ENCODE data around the gene C1S. TPM values are rescaled to one million over a fixed set of nuclear protein-coding genes. Genes with fewer than 3 reads are reported as not detected.

C1S gene
- total and polyA plus RNA-seq, 2 donors (not counting 3 experiments of a cell fraction or from before 2014, with no cell fraction given), result 0.32 to 0.38 TPM

GRCh38 chr12:7114851-7115250, 54.3 kb downstream of the C1S start:
- intact Hi-C loops (cut with micrococcal nuclease) (no loop called here), dilution Hi-C loops (cut with MboI; ENCODE audit: extremely low pct_ligation_motif_present, low sequenced_read_pairs) (no loop called here)
- no peaks in the 10 kb centered on the region for H3K9me3 ChIP-seq (replicated peaks; ENCODE audit: control insufficient read depth, insufficient read depth, low read length)
- no peaks in the 10 kb centered on the region for H3K4me1 ChIP-seq (ENCODE audit: control insufficient read depth, extremely low read depth, insufficient read depth, low read length)
- no peak overlapping the region for H3K4me2 ChIP-seq (ENCODE audit: insufficient read depth, low read length)
- no TSS peak for BruUV-seq (replicated peaks)
- H3K27me3 ChIP-seq (ENCODE audit: control insufficient read depth in 2 of 2, insufficient read depth in 2 of 2, low read length in 2 of 2), result no peaks in the 10 kb centered on the region
- H3K4me3 ChIP-seq (replicated peaks in 1 of 3; ENCODE audit: insufficient read depth in 1 of 3, low read depth in 1 of 3, low read length in 3 of 3), result no peak overlapping the region
- ChIA-PET POLR2A (no interaction called here), CTCF (interaction anchor here (0.6 to 2.3 kb wide), 2 partner anchors 9 to 246 kb away, joined by 3 to 17 read pairs; no protein-coding TSS in a partner anchor)
- H3K9ac ChIP-seq (replicated peaks; ENCODE audit: extremely low read depth, insufficient read depth, low read length), result no peak overlapping the region
- no peak overlapping the region for H3K27ac ChIP-seq (ENCODE audit: insufficient read depth, low read depth, low read length)
- DNase-seq (ENCODE audit: low read depth, low spot score) (no peak), FAIRE-seq (no peak)
- no peaks in the 10 kb centered on the region for H3K9me1 ChIP-seq (replicated peaks; ENCODE audit: control insufficient read depth, extremely low read depth, insufficient read depth, low read length)
- H2AFZ ChIP-seq (ENCODE audit: low read depth, low read length), result no peak overlapping the region
- no peaks in the 10 kb centered on the region for H3K79me2 ChIP-seq (ENCODE audit: control insufficient read depth, insufficient read depth, low read length)
- no peak for TF ChIP-seq EZH2 (IDR thresholded peaks at IDR 0.05; ENCODE audit: borderline replicate concordance, low read depth, low read length, severe bottlenecking)
- no peak for TF ChIP-seq JUN (IDR thresholded peaks at IDR 0.05; ENCODE audit: borderline replicate concordance, insufficient read depth, insufficient read length, low read depth)
- no peak for TF ChIP-seq POLR2AphosphoS5 (IDR thresholded peaks at IDR 0.05; ENCODE audit: insufficient read depth, low read depth, low read length)
- no peak for TF ChIP-seq MYC (IDR thresholded peaks at IDR 0.05; ENCODE audit: low read depth, low read length)
- TF ChIP-seq FOS (IDR thresholded peaks at IDR 0.05; ENCODE audit: borderline replicate concordance, insufficient read depth, low read length), result no peak
- TF ChIP-seq, protein P1, sequence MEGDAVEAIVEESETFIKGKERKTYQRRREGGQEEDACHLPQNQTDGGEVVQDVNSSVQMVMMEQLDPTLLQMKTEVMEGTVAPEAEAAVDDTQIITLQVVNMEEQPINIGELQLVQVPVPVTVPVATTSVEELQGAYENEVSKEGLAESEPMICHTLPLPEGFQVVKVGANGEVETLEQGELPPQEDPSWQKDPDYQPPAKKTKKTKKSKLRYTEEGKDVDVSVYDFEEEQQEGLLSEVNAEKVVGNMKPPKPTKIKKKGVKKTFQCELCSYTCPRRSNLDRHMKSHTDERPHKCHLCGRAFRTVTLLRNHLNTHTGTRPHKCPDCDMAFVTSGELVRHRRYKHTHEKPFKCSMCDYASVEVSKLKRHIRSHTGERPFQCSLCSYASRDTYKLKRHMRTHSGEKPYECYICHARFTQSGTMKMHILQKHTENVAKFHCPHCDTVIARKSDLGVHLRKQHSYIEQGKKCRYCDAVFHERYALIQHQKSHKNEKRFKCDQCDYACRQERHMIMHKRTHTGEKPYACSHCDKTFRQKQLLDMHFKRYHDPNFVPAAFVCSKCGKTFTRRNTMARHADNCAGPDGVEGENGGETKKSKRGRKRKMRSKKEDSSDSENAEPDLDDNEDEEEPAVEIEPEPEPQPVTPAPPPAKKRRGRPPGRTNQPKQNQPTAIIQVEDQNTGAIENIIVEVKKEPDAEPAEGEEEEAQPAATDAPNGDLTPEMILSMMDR (IDR thresholded peaks at IDR 0.05; ENCODE audit: extremely low read depth in 1 of 2, insufficient read depth in 1 of 2, low read depth in 1 of 2, low read length in 2 of 2), result no peak
- TF ChIP-seq GATA2 (IDR thresholded peaks at IDR 0.05; ENCODE audit: insufficient read depth, insufficient read length, low read depth, low read length), result no peak
- TF ChIP-seq, protein P2, sequence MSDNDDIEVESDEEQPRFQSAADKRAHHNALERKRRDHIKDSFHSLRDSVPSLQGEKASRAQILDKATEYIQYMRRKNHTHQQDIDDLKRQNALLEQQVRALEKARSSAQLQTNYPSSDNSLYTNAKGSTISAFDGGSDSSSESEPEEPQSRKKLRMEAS (IDR thresholded peaks at IDR 0.05; ENCODE audit: insufficient read depth, insufficient read length), result no peak
- no peak for TF ChIP-seq POLR2A (IDR thresholded peaks at IDR 0.05; ENCODE audit: low read depth, low read length)
- H4K20me1 ChIP-seq (replicated peaks; ENCODE audit: control insufficient read depth, extremely low read depth, insufficient read depth, low read length), result no peaks in the 10 kb centered on the region
- no peaks in the 10 kb centered on the region for H3K36me3 ChIP-seq (ENCODE audit: control insufficient read depth in 2 of 2, extremely low read depth in 1 of 2, insufficient read depth in 2 of 2, low read length in 2 of 2)

All from endothelial cell of umbilical vein (primary cell).